WTC11 (cell line): ENCODE results near the gene NOS1.
"Not testable (repeated sequence)": the region's sequence is repeated elsewhere in the genome, so short reads cannot be mapped to it uniquely, and the experiment has no call there.

ENCODE experiments used
- FOXJ3 ChIP-seq: sonication (generic); formaldehyde crosslinking; IDR thresholded peaks from 2 replicates; pipeline ENCODE4 v1.9.0; 2021; ENCODE audit warnings: missing genetic modification reagents, mild to moderate bottlenecking, borderline replicate concordance
- NR3C1 ChIP-seq: sonication (generic); formaldehyde crosslinking; conservative IDR thresholded peaks from 2 replicates; pipeline ENCODE4 v1.8.1; 2023; ENCODE audit warnings: low read depth, mild to moderate bottlenecking, missing genetic modification reagents
- RORB ChIP-seq: fragments of 250-450 bp; sonication (Bioruptor Pico); IDR thresholded peaks from 2 replicates; pipeline ENCODE4 v1.9.0; 2021; ENCODE audit warnings: mild to moderate bottlenecking
- TEAD1 ChIP-seq: sonication (generic); formaldehyde crosslinking; IDR thresholded peaks from 2 replicates; pipeline ENCODE4 v1.8.0; 2022; ENCODE audit warnings: mild to moderate bottlenecking, missing genetic modification reagents
- ZNF121 ChIP-seq: sonication (generic); formaldehyde crosslinking; IDR thresholded peaks from 2 replicates; pipeline ENCODE4 v1.8.0; 2023; ENCODE audit warnings: missing genetic modification reagents
- TF ChIP-seq, protein P1 (sequence below): sonication (generic); formaldehyde crosslinking; IDR thresholded peaks from 2 replicates; pipeline ENCODE4 v1.8.1; 2023; ENCODE audit warnings: mild to moderate bottlenecking, missing genetic modification reagents, moderate library complexity
- TF ChIP-seq, protein P2 (sequence below): sonication (generic); formaldehyde crosslinking; conservative IDR thresholded peaks from 2 replicates; pipeline ENCODE4 v1.8.1; 2022; ENCODE audit warnings: mild to moderate bottlenecking, missing genetic modification reagents
- TF ChIP-seq, protein P3 (sequence below): fragments of 200-600 bp; IDR thresholded peaks from 2 replicates; pipeline ENCODE4 v1.8.0; 2022; ENCODE audit warnings: antibody characterized with exemption
- TF ChIP-seq, protein P4 (sequence below): sonication (generic); formaldehyde crosslinking; IDR thresholded peaks from 2 replicates; pipeline ENCODE4 v1.8.0; 2022; ENCODE audit warnings: mild to moderate bottlenecking, missing genetic modification reagents

- TF ChIP-seq, protein P1, sequence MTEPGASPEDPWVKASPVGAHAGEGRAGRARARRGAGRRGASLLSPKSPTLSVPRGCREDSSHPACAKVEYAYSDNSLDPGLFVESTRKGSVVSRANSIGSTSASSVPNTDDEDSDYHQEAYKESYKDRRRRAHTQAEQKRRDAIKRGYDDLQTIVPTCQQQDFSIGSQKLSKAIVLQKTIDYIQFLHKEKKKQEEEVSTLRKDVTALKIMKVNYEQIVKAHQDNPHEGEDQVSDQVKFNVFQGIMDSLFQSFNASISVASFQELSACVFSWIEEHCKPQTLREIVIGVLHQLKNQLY = not testable (repeated sequence)
- TF ChIP-seq, protein P2, sequence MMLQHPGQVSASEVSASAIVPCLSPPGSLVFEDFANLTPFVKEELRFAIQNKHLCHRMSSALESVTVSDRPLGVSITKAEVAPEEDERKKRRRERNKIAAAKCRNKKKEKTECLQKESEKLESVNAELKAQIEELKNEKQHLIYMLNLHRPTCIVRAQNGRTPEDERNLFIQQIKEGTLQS (CRISPR knock-in tag) = not testable (repeated sequence)
- TF ChIP-seq RORB (CRISPR knock-in tag); NR3C1; ZNF121; TEAD1 (CRISPR knock-in tag); FOXJ3 (CRISPR knock-in tag): not testable (repeated sequence)
- TF ChIP-seq, protein P3, sequence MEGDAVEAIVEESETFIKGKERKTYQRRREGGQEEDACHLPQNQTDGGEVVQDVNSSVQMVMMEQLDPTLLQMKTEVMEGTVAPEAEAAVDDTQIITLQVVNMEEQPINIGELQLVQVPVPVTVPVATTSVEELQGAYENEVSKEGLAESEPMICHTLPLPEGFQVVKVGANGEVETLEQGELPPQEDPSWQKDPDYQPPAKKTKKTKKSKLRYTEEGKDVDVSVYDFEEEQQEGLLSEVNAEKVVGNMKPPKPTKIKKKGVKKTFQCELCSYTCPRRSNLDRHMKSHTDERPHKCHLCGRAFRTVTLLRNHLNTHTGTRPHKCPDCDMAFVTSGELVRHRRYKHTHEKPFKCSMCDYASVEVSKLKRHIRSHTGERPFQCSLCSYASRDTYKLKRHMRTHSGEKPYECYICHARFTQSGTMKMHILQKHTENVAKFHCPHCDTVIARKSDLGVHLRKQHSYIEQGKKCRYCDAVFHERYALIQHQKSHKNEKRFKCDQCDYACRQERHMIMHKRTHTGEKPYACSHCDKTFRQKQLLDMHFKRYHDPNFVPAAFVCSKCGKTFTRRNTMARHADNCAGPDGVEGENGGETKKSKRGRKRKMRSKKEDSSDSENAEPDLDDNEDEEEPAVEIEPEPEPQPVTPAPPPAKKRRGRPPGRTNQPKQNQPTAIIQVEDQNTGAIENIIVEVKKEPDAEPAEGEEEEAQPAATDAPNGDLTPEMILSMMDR = not testable (repeated sequence)
- TF ChIP-seq, protein P4, sequence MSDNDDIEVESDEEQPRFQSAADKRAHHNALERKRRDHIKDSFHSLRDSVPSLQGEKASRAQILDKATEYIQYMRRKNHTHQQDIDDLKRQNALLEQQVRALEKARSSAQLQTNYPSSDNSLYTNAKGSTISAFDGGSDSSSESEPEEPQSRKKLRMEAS (CRISPR knock-in tag) = not testable (repeated sequence)
These were observed 161.3 kb downstream of the NOS1 start for GRCh38 chr12:117199956-117200744.
